Measurements from ENCODE around the gene MEGF11.

- TF ChIP-seq CTCF (IDR thresholded peaks at IDR 0.05): no peak
- no peak for TF ChIP-seq POLR2A (IDR thresholded peaks at IDR 0.05)
Measured at GRCh38 chr15:65978110-65978509, 275.4 kb downstream of the MEGF11 start.

Data from right lobe of liver (tissue), 4 donors.